Muscle layer of duodenum (tissue), 2 donors: Measurements from ENCODE around the gene SLN.

Source experiments
- H3K27ac ChIP-seq: one replicate; pipeline ENCODE4 v1.7.0; 2013; ENCODE audit warnings: mild to moderate bottlenecking, low read length
- H3K27me3 ChIP-seq: one replicate; pipeline ENCODE4 v1.7.0; 2013; ENCODE audit warnings: low read depth, mild to moderate bottlenecking, control low read depth, low read length
- H3K36me3 ChIP-seq, 2 donors: one replicate each; pipeline ENCODE4 v1.7.0; 2013; ENCODE audit warnings: low read length in 2 of 2, control low read depth in 1 of 2, mild to moderate bottlenecking in 1 of 2; ENCODE audit not compliant: insufficient read depth in 2 of 2, control insufficient read depth in 1 of 2
- H3K4me1 ChIP-seq, 2 donors: one replicate each; pipeline ENCODE4 v1.7.0; 2013; ENCODE audit warnings: low read length in 2 of 2, mild to moderate bottlenecking in 2 of 2, control low read depth in 1 of 2, moderate library complexity in 1 of 2; ENCODE audit not compliant: insufficient read depth in 2 of 2, control insufficient read depth in 1 of 2
- H3K4me3 ChIP-seq, 2 donors: one replicate each; pipeline ENCODE4 v1.7.0; 2013; ENCODE audit warnings: low read length in 2 of 2, low read depth in 1 of 2, mild to moderate bottlenecking in 1 of 2
- H3K9me3 ChIP-seq, 2 donors: one replicate each; pipeline ENCODE4 v1.7.0; 2013; ENCODE audit warnings: low read length in 2 of 2, control low read depth in 1 of 2, mild to moderate bottlenecking in 1 of 2; ENCODE audit not compliant: control insufficient read depth in 1 of 2
- donor health status: healthy.

SLN gene

GRCh38 chr11:107682171-107682570 lies 29.7 kb downstream of the SLN start:
- Histone ChIP-seq H3K36me3 (no peaks in the 10 kb centered on the region), H3K4me3 (no peak overlapping the region), H3K9me3 (no peaks in the 10 kb centered on the region), H3K4me1 (no peaks in the 10 kb centered on the region), H3K27ac (no peak overlapping the region), H3K27me3 (no peaks in the 10 kb centered on the region)

- H3K36me3 ChIP-seq, result no peaks in the 10 kb centered on the region
- no peaks in the 10 kb centered on the region for H3K4me1 ChIP-seq
- no peaks in the 10 kb centered on the region for H3K9me3 ChIP-seq
- H3K27me3 ChIP-seq, result no peaks in the 10 kb centered on the region
- no peak overlapping the region for H3K27ac ChIP-seq
- no peak overlapping the region for H3K4me3 ChIP-seq
Observed at GRCh38 chr11:107679255-107680024, 32.4 kb downstream of the SLN start.

GRCh38 chr11:107678632-107678971 lies 33.3 kb downstream of the SLN start:
- H3K4me3 ChIP-seq, result no peak overlapping the region
- no peaks in the 10 kb centered on the region for H3K9me3 ChIP-seq
- H3K4me1 ChIP-seq, result no peaks in the 10 kb centered on the region
- H3K27me3 ChIP-seq, result no peaks in the 10 kb centered on the region
- H3K27ac ChIP-seq, result no peak overlapping the region
- no peaks in the 10 kb centered on the region for H3K36me3 ChIP-seq

- no peaks in the 10 kb centered on the region for H3K36me3 ChIP-seq
- H3K27me3 ChIP-seq, result no peaks in the 10 kb centered on the region
- no peaks in the 10 kb centered on the region for H3K9me3 ChIP-seq
- no peaks in the 10 kb centered on the region for H3K4me1 ChIP-seq
- H3K27ac ChIP-seq, result no peak overlapping the region
- H3K4me3 ChIP-seq, result no peak overlapping the region
Observed at GRCh38 chr11:107677924-107678631, 33.8 kb downstream of the SLN start.

- Histone ChIP-seq H3K27me3 (no peaks in the 10 kb centered on the region), H3K27ac (no peak overlapping the region), H3K9me3 (no peaks in the 10 kb centered on the region)
Observed at GRCh38 chr11:107676336-107677057, 35.4 kb downstream of the SLN start.

GRCh38 chr11:107675902-107676301 lies 36.0 kb downstream of the SLN start:
- Histone ChIP-seq H3K4me3 (no peak overlapping the region), H3K27ac (no peak overlapping the region), H3K4me1 (no peaks in the 10 kb centered on the region), H3K9me3 (no peaks in the 10 kb centered on the region), H3K36me3 (no peaks in the 10 kb centered on the region), H3K27me3 (no peaks in the 10 kb centered on the region)

More at GRCh38 chr11:107676336-107677057, 35.4 kb downstream of the SLN start:
- H3K4me3 ChIP-seq, result no peak overlapping the region
- no peaks in the 10 kb centered on the region for H3K36me3 ChIP-seq
- H3K4me1 ChIP-seq, result no peaks in the 10 kb centered on the region

GRCh38 chr11:107669893-107670601 lies 41.8 kb downstream of the SLN start:
- Histone ChIP-seq H3K4me3 (no peak overlapping the region), H3K27me3 (no peaks in the 10 kb centered on the region), H3K4me1 (no peaks in the 10 kb centered on the region), H3K27ac (no peak overlapping the region), H3K9me3 (no peaks in the 10 kb centered on the region), H3K36me3 (no peaks in the 10 kb centered on the region)

GRCh38 chr11:107669191-107669740 lies 42.6 kb downstream of the SLN start:
- H3K4me3 ChIP-seq, result no peak overlapping the region
- no peaks in the 10 kb centered on the region for H3K27me3 ChIP-seq
- no peak overlapping the region for H3K27ac ChIP-seq
- no peaks in the 10 kb centered on the region for H3K36me3 ChIP-seq
- no peaks in the 10 kb centered on the region for H3K9me3 ChIP-seq
- H3K4me1 ChIP-seq, result no peaks in the 10 kb centered on the region

GRCh38 chr11:107666911-107667613 lies 44.8 kb downstream of the SLN start:
- Histone ChIP-seq H3K36me3 (no peaks in the 10 kb centered on the region), H3K27ac (no peak overlapping the region), H3K27me3 (no peaks in the 10 kb centered on the region), H3K4me3 (no peak overlapping the region), H3K9me3 (no peaks in the 10 kb centered on the region), H3K4me1 (no peaks in the 10 kb centered on the region)

GRCh38 chr11:107665018-107665417 lies 46.8 kb downstream of the SLN start:
- no peaks in the 10 kb centered on the region for H3K9me3 ChIP-seq

More at GRCh38 chr11:107665018-107665417, 46.8 kb downstream of the SLN start:
- H3K27ac ChIP-seq, result no peak overlapping the region
- H3K36me3 ChIP-seq, result no peaks in the 10 kb centered on the region
- no peaks in the 10 kb centered on the region for H3K27me3 ChIP-seq
- H3K4me3 ChIP-seq, result no peak overlapping the region
- H3K4me1 ChIP-seq, result no peaks in the 10 kb centered on the region
